Measurements from ENCODE around the gene ENO4.

ENO4 gene

DNA sequence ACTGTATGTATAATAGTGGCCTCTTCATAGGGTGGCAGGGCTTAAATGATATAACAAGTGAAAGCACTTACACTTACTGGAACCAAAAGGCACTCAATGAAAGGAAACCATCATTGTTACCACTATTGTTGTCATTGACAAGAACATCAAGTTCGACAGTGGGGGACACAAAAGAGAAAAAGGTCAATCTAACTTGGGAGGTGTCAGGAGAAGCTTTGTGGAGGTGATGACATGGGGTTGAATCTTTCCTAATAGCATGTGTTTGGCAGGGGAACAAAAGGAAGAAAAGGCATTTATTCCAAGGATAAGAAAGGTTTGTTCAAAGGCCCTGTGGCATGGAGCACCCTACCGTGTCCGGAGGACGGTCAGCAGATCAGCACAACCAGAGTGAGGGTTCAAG is 18.2 kb upstream of the ENO4 start:
- DNase-seq (ENCODE audit: low read depth in 2 of 2), result no peak

DNA sequence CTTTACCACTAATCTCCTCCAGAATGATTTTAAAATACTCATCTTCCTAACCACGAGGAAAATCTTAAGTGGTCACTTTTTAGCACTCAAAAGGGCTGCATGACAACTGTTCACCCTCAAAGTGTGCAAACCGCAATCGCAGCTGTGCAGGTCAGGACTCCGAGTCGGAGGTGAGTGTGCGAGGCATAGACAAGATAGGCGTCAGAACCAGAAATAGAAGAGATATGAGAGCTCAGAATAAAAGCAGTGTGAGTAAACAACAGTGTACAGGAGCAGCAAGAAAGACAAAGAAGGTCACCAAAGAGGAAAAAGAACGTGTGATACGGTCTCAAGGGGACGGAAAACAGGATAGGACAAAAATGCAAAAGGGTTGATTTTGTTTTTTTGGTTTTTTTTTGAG is 17.5 kb upstream of the ENO4 start:
- no peak for DNase-seq (ENCODE audit: low read depth in 2 of 2)

DNA sequence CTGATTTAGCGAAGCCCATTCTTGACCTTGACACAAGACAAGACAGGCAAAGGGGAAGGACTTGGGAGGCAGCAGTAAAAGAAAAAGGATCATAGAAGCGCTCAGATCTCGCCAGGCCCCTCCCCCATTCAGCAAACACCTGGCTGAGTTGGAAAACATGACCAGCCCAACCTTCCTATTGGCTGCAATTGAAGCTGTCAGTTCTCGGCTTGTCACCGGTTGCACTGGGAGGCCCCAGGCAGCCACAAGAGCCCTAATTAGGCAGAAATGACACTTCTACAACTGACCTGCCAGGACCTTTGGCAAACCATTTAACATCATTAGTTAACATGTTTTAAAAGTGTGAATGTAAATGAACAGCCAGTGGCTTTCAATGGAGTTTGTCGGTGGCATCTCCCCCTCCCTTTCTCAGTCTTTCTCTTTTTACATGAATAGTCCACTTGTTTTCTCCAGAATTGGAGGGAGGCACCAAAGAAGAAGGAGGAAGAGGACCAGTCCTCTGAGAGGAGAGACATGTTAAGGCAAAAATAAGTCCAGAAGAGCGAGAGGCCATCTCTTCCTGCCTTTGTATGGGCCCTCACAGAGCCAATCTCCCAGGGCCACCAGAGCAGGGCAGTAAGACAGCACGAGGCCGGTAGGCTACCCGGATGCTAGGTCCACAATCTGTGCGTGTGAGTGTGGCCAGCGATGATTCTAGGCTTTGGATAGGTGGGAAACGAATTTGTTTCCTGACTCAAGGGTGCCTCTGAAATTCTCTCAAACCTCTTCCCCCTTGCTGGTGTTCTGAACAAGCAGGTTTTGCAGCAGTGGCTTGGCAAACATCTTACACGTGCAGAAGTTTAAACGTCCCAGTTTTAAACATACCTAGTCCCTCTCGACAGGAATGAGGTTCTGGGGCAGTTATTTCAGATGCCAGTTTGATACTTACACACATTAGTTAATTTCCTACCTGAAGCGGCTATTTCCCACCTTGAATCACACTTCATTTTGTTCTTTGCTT is 15.0 kb upstream of the ENO4 start:
- DNase-seq (ENCODE audit: low read depth in 2 of 2), result no peak

DNA sequence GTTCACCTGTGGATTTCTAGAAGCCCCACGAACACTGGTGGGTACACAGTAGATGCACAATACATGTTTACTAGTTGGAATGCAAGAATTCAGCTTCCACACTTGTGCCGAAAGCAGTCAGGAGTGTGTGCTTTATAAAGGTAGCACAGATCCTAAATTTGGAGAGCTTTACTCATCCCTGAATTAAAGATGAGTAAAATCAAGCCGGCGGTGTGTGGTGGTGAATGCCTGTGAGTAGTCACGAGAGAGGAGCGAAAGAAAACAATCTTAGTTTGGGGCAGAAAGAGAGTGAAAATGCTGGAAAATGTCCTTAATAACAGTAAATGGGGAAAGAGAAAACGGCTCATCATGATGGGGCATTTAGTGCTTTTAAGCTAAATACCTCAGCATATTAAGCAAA is 13.6 kb upstream of the ENO4 start:
- no peak for DNase-seq (ENCODE audit: low read depth in 2 of 2)

DNA sequence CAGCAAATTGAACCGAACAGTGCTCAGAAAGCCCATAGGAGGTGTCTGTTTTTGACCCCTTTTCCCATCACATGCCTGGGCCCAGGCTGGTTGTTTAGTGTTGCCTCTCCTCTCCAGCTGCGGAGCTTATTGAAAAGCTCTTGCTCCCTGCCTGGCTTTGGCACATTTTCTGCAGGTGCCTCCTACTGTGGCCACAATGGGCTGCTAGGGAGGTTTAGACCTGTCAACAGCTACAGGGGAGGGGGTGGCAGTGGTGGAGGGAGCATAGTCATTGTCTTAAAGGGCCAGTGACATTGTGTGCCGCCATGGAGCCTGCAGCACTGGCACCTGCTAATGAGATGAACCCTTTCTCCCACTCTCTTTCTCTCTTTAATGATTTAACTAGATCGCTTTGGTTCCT is 13.2 kb upstream of the ENO4 start:
- DNase-seq (ENCODE audit: low read depth in 2 of 2), result no peak

DNA sequence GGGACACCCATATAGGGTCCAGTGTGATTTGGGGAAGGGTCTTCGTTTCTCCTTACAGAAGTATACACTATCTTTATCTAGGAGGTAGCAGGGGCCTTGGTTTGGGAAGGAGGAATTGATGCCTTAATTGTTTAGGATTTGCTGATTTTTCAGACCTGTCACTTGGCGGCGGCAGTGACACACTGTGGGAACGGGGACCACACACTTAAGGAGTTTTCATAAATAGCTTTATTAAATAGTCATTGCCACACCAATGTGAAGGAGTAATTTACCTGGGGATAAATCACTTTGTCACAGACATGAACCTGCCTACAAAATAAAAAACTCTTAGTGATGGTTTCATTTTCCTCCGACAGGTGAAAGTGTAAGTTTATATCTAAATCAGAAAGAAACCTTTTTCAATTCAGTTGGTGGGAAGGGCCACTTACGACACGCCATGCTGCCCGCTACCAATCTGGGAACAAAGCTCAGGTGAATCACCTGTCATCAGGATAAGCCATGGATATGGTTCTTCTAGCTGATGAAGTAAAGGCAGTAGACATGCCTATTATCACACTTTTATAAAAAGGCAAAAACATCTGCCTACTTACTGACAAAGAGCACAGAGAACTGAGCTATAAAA is 12.3 kb upstream of the ENO4 start:
- DNase-seq (ENCODE audit: low read depth in 2 of 2), result no peak

DNA sequence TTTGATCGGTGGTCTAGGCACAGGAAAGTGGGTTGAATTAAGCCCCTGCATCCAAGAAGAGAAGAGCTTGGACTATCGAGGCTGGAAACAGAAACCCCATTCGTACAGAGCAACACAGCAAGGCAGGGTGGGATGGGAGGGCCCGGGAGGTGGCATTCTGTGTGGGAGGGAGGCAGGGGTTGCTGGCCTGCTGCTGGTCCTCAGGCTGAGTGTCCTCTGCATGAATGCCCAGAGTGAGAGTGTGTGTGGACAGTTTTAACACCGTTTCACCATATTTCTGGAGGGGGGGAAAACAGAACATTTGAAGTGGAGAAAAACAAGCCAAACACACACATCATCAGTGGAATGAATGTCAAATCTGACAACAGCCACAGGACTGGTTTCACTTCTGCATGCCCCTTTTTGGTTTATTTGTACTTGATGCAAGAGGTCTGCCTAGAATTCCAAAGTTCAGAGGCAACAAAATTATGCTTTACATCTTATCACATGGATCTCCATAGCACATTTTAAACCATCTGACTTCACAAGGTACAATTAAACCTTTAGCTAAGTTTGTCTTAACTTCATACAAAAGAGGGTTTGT is 11.1 kb upstream of the ENO4 start:
- no peak for DNase-seq (ENCODE audit: low read depth in 2 of 2)

DNA sequence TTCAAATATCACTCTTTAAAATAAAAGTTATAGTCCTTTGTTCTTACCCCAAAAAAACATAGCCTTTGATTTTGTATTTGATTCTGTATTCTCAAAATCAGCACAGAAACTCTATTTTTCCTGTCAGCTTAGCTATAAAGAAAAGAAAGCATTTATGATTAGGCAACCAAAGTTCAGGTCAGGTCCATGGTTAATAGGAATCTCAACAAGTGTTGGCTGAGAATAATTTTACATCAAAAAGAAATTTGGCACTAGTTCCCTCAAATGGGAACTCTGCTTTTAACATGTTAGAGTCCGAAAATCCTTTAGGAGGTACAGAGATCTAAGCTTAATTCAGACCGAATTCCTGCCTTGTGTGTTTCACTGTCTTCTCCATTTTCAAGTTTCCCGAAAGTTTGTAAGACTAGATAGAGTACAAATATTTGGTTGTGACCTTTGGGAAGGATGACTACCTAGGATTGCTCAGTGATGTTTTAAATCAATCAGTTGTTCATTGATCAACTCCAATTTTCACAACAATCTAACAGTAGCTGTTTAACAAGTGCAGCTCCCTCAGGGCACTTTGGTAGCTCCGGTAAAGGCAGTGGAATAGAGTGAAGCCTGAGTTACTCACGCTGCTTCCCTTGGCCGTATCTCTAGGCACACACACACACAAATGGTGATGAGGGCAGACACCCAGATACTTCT is 8.8 kb upstream of the ENO4 start:
- no peak for DNase-seq (ENCODE audit: low read depth in 2 of 2)

DNA sequence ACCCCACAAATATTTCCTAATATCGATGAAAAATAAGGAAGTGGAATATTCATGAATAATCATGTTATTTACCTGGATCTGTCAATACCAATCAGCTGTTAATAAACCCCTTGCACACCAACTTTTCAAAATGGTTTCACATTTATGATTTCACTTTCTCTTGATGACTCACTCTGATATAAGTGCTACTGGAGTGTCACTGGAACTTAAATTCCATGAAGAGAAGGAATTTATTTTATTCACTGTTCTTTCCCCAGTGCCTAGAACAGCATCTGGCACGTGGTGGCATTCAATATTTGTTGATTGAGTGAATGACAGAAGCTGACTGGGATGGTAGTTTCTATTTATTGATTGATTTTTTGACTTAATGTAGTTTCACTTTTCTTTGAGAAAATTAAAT is 3.5 kb upstream of the ENO4 start:
- DNase-seq (ENCODE audit: low read depth in 2 of 2), result no peak

DNA sequence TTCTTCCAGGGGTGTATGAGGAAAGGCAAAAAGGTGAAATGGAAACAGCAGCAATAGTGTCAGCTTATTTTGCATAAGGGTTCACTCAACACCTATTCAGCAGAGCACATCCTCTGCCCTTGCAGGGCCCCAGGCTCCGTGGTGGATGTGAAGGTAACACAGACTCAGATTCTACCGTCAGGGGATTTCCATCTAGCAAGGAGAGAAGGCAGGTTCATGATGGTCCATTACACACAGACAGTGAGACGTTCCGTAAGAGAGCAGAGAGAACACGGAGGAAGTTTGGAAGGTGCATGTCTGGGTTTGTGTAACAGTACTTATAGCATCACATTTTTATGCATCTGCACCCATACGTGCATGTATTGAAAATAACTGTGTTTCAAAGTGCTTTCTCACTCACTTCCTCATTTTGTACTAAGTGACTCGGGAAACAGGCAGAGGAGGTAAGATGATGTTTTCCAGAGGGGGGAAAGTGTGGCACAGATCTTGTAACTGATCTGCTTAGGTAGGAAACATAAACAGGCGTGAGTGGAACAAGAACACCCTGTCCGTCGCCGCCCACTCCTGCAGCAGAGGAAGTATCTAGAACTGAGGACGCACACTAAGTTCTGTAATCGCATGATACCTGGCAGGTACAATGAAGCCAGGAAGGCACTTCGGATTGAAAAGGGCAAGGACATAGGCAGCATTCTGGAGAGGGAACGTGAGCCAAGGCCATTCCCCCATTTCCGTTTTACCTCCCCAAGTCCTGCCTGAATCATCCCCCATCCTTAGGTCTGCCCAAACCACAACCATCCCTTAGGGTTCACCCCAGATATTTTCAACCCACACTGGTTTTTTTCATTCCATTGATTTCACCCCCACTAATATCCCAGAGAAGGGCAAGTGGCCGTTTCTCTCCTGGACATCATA is 1.0 kb upstream of the ENO4 start:
- DNase-seq (ENCODE audit: low read depth in 2 of 2), result no peak

DNA sequence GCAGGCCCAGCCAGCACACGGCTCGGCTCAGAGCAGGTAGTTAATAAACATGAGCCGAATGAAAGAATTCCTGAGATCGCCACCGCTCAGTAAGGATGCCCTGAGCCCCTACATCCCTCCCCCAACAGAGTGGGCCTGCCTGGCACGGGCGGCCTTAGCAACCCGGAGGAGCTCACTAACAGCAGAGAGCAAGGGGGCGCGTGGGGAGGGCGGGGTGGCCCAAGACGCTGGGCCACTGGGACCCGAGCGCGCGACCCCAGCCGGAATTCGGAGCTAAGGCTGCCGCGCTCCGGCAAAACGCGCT is 403 bp upstream of the ENO4 start:
- DNase-seq (ENCODE audit: low read depth in 2 of 2), result no peak

DNA sequence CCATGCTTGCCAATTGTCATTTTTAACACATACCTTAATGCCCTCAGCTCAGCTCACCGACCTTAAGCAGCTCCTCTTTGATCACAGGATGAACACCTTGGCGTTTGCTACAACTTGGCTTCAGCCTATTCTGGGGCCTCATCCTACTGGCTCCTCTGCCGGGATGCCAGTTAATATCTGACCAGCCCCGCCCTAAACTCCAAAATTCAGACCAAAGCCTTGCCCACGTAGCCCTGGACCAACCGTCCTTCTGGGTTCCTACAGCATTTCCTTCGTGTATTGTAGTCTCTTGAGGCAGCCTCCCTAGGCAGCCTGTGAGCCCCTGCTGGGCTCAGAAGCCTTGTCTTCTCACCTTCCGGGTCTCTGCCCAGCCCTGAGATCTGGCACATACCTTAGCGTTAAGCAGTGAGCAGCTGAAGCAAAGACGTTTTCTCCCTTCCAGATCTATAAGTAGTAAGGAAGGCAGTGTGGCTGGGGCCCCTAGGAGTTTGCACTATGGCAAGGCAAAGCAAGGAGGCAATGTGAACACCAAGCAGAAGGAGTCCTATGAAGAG is 836 bp downstream of the ENO4 start:
- DNase-seq (ENCODE audit: low read depth in 2 of 2), result no peak

DNA sequence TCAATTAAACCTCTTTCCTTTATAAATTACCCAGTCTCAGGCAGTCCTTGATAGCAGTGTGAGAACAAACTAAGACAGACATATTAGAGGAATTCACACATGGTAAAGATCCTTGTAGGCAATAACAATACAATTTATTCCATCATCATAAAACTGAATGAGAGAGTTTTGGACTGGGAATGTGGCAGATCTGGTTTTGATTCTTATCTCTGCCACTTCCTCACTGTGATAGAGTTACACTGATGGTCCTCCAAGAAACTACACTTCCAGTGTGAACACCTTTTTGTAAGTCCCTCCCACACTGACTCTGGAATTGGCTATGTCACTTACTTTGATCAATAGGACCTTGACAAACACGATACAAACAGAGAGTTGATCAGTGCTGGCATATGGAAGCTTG is 2.9 kb downstream of the ENO4 start:
- DNase-seq (ENCODE audit: low read depth in 2 of 2), result no peak

DNA sequence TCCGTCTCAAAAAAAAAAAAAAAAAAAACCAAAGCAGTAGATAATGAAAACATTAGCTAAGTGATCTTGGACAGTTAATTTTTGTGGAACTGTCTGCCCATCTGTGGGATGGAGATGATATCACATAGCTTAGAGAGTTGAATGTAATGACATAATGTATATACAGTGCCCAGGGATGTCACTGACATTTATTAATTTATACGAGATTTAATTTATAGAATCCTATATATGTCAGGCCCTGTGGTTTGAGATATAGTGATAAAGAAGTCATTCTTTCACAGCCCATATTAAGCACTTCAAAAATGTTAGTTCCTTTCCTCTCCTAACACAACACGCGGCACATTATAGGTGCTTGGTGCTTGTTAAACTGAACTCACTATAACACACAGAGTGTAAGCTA is 4.0 kb downstream of the ENO4 start:
- DNase-seq (ENCODE audit: low read depth in 2 of 2), result no peak

DNA sequence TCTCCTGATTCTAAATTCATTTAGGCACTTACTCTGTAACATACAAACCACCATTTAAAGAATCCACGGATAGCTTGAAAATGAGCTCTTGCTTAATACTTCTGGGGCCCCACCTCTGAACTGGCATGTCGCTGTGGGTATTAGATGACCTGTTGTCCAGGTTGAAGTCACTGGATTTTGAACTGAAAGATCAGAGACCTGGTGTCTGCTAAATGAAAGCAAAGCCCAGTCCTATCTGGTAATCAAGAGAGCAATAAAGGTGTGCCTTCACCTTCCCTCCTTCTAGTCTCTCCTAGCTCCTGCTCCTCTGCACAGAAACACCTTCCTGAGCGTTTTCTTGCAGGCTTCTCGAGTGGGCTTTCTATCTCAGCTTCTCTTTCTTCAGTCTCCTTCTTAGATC is 4.4 kb downstream of the ENO4 start:
- DNase-seq (ENCODE audit: low read depth in 2 of 2), result no peak

DNA sequence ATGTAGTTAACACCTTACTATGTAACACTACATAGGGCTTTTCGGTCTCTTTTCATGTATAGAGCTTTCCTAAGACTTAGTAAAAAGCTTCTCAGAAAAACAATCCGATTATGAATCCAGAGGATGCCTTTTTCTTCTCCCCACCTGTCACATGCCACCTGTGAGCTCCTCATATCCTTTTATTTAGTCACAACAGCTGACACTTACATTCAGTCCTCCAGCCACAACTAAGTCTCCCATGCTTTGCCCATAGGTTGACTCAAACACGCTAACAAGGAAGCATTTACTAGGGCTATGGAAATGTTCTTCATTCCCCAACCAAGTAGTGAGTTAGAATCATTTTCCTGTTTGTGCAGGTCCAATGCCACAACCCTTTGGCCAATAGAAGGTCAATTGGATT is 7.9 kb downstream of the ENO4 start:
- DNase-seq (ENCODE audit: low read depth in 2 of 2), result no peak

DNA sequence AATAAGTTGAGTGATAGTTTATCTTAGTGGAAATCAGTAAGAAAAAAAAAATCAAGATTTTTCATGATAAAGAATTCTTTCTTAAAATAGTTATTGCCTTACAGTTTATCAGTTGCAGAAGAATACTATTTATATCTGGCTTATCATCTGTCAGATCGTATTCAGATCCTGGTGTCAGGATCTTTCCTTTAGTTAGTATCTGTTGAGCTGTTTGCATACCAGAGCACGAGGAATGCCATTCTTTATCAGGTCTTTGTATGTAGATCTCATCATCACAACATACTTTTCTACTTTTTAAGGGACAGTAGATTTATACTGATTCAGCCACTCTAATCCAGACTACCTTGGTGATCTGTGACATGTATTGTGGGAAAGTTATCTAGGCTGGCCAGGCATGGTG is 12.5 kb downstream of the ENO4 start:
- no peak for DNase-seq (ENCODE audit: low read depth in 2 of 2)

DNA sequence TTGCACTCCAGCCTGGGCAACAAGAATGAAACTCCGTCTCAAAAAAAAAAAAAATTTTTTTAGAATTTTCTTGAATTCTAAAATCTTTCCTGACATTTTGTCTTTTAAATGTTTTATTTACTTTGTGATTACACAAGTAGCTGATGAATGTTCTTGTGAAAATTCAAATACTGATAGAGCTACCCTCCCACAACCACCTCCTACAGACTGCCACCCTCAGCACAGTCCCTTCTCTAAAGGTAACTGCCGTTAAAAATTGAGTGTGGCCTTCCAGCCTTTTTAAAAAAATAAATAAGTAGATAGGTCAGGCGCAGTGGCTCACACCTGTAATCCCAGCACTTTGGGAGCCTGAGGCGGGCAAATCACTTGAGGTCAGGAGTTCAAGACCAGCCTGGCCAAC is 15.1 kb downstream of the ENO4 start:
- no peak for DNase-seq (ENCODE audit: low read depth in 2 of 2)

DNA sequence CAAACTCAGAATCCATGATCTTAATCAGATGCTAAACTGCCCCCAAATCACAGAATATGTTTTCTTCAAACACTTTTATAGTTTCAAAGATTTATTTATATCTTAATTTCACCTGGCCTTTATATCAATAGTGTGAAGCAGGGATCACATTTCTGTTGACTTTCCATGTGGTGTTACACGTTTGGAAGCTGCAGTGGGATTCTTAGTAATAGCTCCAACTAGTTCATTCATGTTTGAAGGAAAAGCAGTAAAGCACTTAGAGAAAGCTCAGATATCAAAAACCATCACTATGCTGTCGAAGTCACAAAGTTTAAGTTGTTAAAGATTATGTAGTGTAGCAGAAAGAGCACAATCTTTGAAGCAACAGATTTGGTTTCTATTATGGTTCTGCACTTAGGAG is 16.8 kb downstream of the ENO4 start:
- no peak for DNase-seq (ENCODE audit: low read depth in 2 of 2)

DNA sequence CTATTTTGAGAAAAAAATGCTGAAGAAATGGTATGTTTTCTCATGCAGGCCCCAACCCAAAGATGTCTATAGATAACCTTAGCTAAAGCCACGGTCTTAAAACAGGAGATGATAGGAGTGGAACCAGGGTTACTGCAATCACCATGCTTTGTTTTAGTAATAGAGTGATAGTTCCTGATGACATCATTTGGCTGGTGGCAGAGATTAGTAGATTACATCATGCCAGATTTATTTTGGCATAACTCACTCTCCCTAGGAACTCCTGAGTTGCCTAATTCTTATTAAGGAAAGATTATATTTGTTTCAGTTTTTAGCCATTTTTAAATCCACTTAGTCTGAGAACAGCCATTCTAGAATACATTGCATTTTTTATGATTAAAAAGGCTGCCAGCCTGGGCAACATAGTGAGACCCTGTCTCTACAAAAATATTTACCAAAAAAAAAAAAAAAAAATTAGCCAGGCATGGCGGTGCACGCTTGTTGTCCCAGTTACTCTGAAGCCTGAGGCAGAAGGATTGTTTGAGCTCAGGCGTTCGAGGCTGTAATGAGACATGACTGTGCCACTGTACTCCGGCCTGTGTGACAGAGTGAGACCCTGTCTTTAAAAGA is 17.8 kb downstream of the ENO4 start:
- no peak for DNase-seq (ENCODE audit: low read depth in 2 of 2)

DNA sequence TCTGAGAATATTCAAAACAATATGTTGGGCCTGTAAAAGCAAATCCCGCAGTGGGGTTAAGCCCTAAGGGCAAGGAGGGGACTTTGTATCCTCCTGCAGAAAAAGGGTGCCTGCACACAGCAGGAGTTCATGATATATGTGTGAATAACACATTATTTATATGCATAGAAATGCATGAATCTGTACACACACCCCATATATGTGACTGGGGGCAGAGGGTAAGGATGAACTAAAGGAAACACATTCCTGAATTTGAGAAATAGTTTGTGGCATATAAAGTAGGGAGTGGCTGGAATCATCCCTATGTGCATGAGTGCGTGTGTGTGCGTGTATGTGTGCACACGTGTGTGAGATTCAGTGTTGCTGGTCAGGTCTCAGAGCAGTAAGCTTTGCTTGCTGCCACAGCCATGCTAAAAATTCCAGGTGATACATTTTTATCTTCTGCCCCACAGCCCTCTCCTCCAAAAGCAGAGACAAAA is 18.9 kb downstream of the ENO4 start:
- DNase-seq (ENCODE audit: low read depth in 2 of 2), result no peak

All from stimulated activated CD8-positive, alpha-beta memory T cell treated with anti-CD3 and anti-CD28 coated beads, Interleukin-15, amount 100 ng/mL, for 48 hours (primary cell).